ENCODE data around the gene GLRX. TPM values are rescaled to one million over a fixed set of nuclear protein-coding genes. Genes with fewer than 3 reads are reported as not detected.

Gene GLRX
- polyA plus RNA-seq, 1 donor (not counting 4 experiments of a cell fraction or from before 2014, with no cell fraction given): 15.6 TPM

DNA sequence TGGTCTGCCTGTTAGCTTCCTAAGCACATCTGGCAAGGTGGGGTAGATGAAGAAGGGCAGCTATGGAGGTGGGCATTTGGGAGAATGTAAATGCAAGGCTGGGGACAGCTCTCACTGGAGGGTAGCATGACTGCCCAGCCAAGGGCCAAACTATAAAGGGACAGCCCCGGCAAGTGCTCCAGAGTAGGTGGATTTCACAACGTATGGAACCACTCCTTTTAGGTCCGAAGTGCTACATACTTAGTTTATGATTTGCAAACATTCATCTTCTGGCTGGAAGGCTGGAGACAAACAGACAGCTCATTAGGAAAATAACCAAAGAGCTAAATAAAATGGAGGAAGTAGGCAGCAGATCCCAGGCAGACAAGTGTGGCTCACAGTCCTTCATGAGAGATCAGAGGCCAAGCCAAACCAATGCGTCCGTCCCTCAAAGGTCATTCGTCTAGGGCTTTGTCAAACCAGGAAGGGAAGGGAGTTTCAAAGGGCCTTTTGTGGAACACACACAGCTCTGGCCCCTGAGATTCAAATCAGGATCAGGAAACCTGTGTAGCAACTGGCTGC lies 42.5 kb upstream of the GLRX start:
- Histone ChIP-seq H3K4me1 (ENCODE audit: control insufficient read depth, extremely low read depth, insufficient read depth, low read length) (peaks cover 35% of the 10 kb centered on the region), H3K79me2 (ENCODE audit: control insufficient read depth, insufficient read depth, low read length) (no peaks in the 10 kb centered on the region), H3K36me3 (ENCODE audit: control insufficient read depth in 2 of 2, extremely low read depth in 1 of 2, insufficient read depth in 2 of 2, low read length in 2 of 2) (no peaks in the 10 kb centered on the region), H4K20me1 (ENCODE audit: control insufficient read depth, extremely low read depth, insufficient read depth, low read length) (no peaks in the 10 kb centered on the region), H3K27me3 (ENCODE audit: control insufficient read depth, extremely low read depth, insufficient read depth, low read length) (no peaks in the 10 kb centered on the region), H3K9me1 (ENCODE audit: control insufficient read depth, extremely low read depth, insufficient read depth, low read length) (no peaks in the 10 kb centered on the region), H3K9me3 (ENCODE audit: control insufficient read depth, low read depth, low read length) (no peaks in the 10 kb centered on the region), H3K4me3 (ENCODE audit: control insufficient read depth in 2 of 3, extremely low read depth in 1 of 3, insufficient read depth in 2 of 3, low read depth in 1 of 3, low read length in 3 of 3) (no peak overlapping the region), H3K4me2 (ENCODE audit: control insufficient read depth, extremely low read depth, insufficient read depth, low read depth, low read length) (no peak overlapping the region), H3K9ac (ENCODE audit: control insufficient read depth, extremely low read depth, insufficient read depth, low read length) (no peak overlapping the region), H2AFZ (ENCODE audit: control insufficient read depth, low read length) (no peak overlapping the region), H3K27ac (ENCODE audit: control insufficient read depth, insufficient read depth, low read length) (no peak overlapping the region)
- DNase-seq (ENCODE audit: low read depth, low spot score): no peak
- no peak for FAIRE-seq
- dilution Hi-C loops (cut with MboI; ENCODE audit: extremely low pct_ligation_motif_present, low sequenced_read_pairs): no loop called here
- TF ChIP-seq EZH2 (IDR thresholded peaks at IDR 0.05; ENCODE audit: low read length): no peak
- TF ChIP-seq, protein P1, sequence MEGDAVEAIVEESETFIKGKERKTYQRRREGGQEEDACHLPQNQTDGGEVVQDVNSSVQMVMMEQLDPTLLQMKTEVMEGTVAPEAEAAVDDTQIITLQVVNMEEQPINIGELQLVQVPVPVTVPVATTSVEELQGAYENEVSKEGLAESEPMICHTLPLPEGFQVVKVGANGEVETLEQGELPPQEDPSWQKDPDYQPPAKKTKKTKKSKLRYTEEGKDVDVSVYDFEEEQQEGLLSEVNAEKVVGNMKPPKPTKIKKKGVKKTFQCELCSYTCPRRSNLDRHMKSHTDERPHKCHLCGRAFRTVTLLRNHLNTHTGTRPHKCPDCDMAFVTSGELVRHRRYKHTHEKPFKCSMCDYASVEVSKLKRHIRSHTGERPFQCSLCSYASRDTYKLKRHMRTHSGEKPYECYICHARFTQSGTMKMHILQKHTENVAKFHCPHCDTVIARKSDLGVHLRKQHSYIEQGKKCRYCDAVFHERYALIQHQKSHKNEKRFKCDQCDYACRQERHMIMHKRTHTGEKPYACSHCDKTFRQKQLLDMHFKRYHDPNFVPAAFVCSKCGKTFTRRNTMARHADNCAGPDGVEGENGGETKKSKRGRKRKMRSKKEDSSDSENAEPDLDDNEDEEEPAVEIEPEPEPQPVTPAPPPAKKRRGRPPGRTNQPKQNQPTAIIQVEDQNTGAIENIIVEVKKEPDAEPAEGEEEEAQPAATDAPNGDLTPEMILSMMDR (optimal IDR thresholded peaks at IDR 0.05 in 1 of 3, IDR thresholded peaks at IDR 0.05 in 1 of 3, conservative IDR thresholded peaks at IDR 0.05 in 1 of 3; ENCODE audit: extremely low read depth in 1 of 3, insufficient read depth in 2 of 3, low read length in 3 of 3): no peak

DNA sequence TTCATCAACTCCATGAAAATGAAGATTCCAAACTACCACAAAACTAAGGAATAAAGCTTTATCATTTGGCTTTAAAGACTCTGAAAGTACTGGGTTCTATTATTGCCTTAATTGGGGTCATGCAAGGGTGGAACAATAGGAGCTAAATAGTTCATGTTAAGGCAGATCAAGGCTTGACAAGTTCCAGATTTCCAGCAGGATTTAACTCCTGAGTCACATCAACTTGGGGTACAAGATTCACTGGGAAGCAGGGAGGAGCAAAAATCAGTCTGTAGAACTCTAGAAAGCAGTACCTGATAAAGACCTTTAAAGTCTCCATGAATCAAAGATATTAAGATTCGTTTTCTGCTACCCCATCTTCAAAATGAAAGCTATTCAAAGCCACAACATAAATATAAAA lies 41.9 kb upstream of the GLRX start:
- DNase-seq (ENCODE audit: low read depth, low spot score) (no peak), FAIRE-seq (no peak)
- Histone ChIP-seq H2AFZ (ENCODE audit: control insufficient read depth, low read length) (no peak overlapping the region), H3K4me1 (ENCODE audit: control insufficient read depth, extremely low read depth, insufficient read depth, low read length) (peaks cover 39% of the 10 kb centered on the region), H4K20me1 (ENCODE audit: control insufficient read depth, extremely low read depth, insufficient read depth, low read length) (no peaks in the 10 kb centered on the region), H3K27me3 (ENCODE audit: control insufficient read depth, extremely low read depth, insufficient read depth, low read length) (no peaks in the 10 kb centered on the region), H3K9me1 (ENCODE audit: control insufficient read depth, extremely low read depth, insufficient read depth, low read length) (no peaks in the 10 kb centered on the region), H3K4me3 (ENCODE audit: control insufficient read depth in 2 of 3, extremely low read depth in 1 of 3, insufficient read depth in 2 of 3, low read depth in 1 of 3, low read length in 3 of 3) (no peak overlapping the region), H3K27ac (ENCODE audit: control insufficient read depth, insufficient read depth, low read length) (no peak overlapping the region), H3K9me3 (ENCODE audit: control insufficient read depth, low read depth, low read length) (no peaks in the 10 kb centered on the region), H3K4me2 (ENCODE audit: control insufficient read depth, extremely low read depth, insufficient read depth, low read depth, low read length) (no peak overlapping the region), H3K36me3 (ENCODE audit: control insufficient read depth in 2 of 2, extremely low read depth in 1 of 2, insufficient read depth in 2 of 2, low read length in 2 of 2) (no peaks in the 10 kb centered on the region), H3K9ac (ENCODE audit: control insufficient read depth, extremely low read depth, insufficient read depth, low read length) (no peak overlapping the region), H3K79me2 (ENCODE audit: control insufficient read depth, insufficient read depth, low read length) (no peaks in the 10 kb centered on the region)
- dilution Hi-C loops (cut with MboI; ENCODE audit: extremely low pct_ligation_motif_present, low sequenced_read_pairs): no loop called here
- TF ChIP-seq, protein P1 (optimal IDR thresholded peaks at IDR 0.05 in 1 of 3, IDR thresholded peaks at IDR 0.05 in 1 of 3, conservative IDR thresholded peaks at IDR 0.05 in 1 of 3; ENCODE audit: extremely low read depth in 1 of 3, insufficient read depth in 2 of 3, low read length in 3 of 3): no peak
- no peak for TF ChIP-seq EZH2 (IDR thresholded peaks at IDR 0.05; ENCODE audit: low read length)
